HG03460 (cell line): ENCODE data around the gene TMEM94.
A peak's percentile ranks its signal among the peaks of the same experiment; 100 is the strongest.
"Not testable (repeated sequence)": the region's sequence is repeated elsewhere in the genome, so short reads cannot be mapped to it uniquely, and the experiment has no call there.

Source experiments
- ATAC-seq: cut with Tn5 transposase; IDR thresholded peaks from one replicate; pipeline ENCODE4 v1.9.1; 2021; ENCODE audit not compliant: unreplicated experiment

TMEM94 gene

GRCh38 chr17:75456417-75457046 is at the start of gene TMEM94:
TMEM94 (plus strand) TSS chr17:75456635; CDS start chr17:75471906, 15,271 bp downstream.
- peak; percentile 86 for ATAC-seq

- no peak for ATAC-seq
Measured at GRCh38 chr17:75407655-75408352, 48.6 kb upstream of the TMEM94 start.

- ATAC-seq = no peak
Measured at GRCh38 chr17:75410141-75410540, 46.3 kb upstream of the TMEM94 start.

- no peak for ATAC-seq
Measured at GRCh38 chr17:75411328-75412067, 44.9 kb upstream of the TMEM94 start.

- no peak for ATAC-seq
Measured at GRCh38 chr17:75412455-75413317, 43.7 kb upstream of the TMEM94 start.

- ATAC-seq = no peak
Measured at GRCh38 chr17:75414488-75414887, 41.9 kb upstream of the TMEM94 start.

- ATAC-seq = no peak
Measured at GRCh38 chr17:75416006-75416405, 40.4 kb upstream of the TMEM94 start.

- ATAC-seq = no peak
Measured at GRCh38 chr17:75417054-75417580, 39.3 kb upstream of the TMEM94 start.

GRCh38 chr17:75418531-75418930 is 37.9 kb upstream of the TMEM94 start:
- no peak for ATAC-seq

GRCh38 chr17:75428543-75429469 is 27.6 kb upstream of the TMEM94 start:
- no peak for ATAC-seq

- ATAC-seq = no peak
Measured at GRCh38 chr17:75430159-75430974, 26.1 kb upstream of the TMEM94 start.

- ATAC-seq = no peak
Measured at GRCh38 chr17:75433218-75433783, 23.1 kb upstream of the TMEM94 start.

- ATAC-seq = not testable (repeated sequence)
Measured at GRCh38 chr17:75434433-75434832, 22.0 kb upstream of the TMEM94 start.

- ATAC-seq = not testable (repeated sequence)
Measured at GRCh38 chr17:75437404-75437803, 19.0 kb upstream of the TMEM94 start.

GRCh38 chr17:75439287-75439686 is 17.1 kb upstream of the TMEM94 start:
- ATAC-seq = no peak

- ATAC-seq = no peak
Measured at GRCh38 chr17:75440738-75441448, 15.5 kb upstream of the TMEM94 start.

GRCh38 chr17:75442168-75443103 is 14.0 kb upstream of the TMEM94 start:
- no peak for ATAC-seq
